GM23248 (cell line): ENCODE results near the gene CMIP.

Source experiments
- EZH2 ChIP-seq: fragments of 200-600 bp; sonication (generic); IDR thresholded peaks from 2 replicates; pipeline ENCODE4 v1.6.1; 2018; ENCODE audit warnings: antibody characterized with exemption, mild to moderate bottlenecking; ENCODE audit not compliant: insufficient read depth, poor library complexity, severe bottlenecking
- EZH2phosphoT487 ChIP-seq: fragments of 200-600 bp; sonication (generic); IDR thresholded peaks from 2 replicates; pipeline ENCODE4 v1.6.1; 2018; ENCODE audit warnings: antibody characterized with exemption, moderate library complexity, mild to moderate bottlenecking, low read depth; ENCODE audit not compliant: insufficient read depth

- TF ChIP-seq EZH2phosphoT487 = no peak
- TF ChIP-seq EZH2 = no peak
These were observed 231.7 kb downstream of the CMIP start for GRCh38 chr16:81676066-81676882.
